IMR-90 (cell line): ENCODE measurements around the gene NCCRP1. TPM values are rescaled to one million over a fixed set of nuclear protein-coding genes. Genes with fewer than 3 reads are reported as not detected.
"Not testable (repeated sequence)": the region's sequence is repeated elsewhere in the genome, so short reads cannot be mapped to it uniquely, and the experiment has no call there.

ENCODE experiments used
- ATAC-seq: fragments of 200-7000 bp; cut with Tn5 transposase; 2 replicates; pipeline ENCODE4 v1.9.1; 2020; ENCODE audit warnings: low read depth, mild to moderate bottlenecking, moderate library complexity
- BruUV-seq: library from RNA; stranded (reverse); fragments of 400-500 nt; replicated peaks from 2 replicates; lab custom pipeline; 2021; lab: Mats Ljungman, UMichigan
- CTCF ChIA-PET: fragments of 300-600 bp; formaldehyde crosslinking; extraction: SDS; loops from one replicate; lab custom pipeline; 2021; ENCODE audit warnings: antibody characterized with exemption; lab: Yijun Ruan, JAX
- POLR2A ChIA-PET: fragments of 300-600 bp; sonication (Branson Sonifier 250); formaldehyde crosslinking; loops from one replicate; lab custom pipeline; 2022; ENCODE audit warnings: antibody characterized with exemption; ENCODE audit not compliant: unreplicated experiment; lab: Charles Lee
- DNase-seq: peaks from one replicate; pipeline ENCODE4 v3.0.0; 2013
- H2AFZ ChIP-seq: replicated peaks from 2 replicates; pipeline ENCODE3; 2013; ENCODE audit warnings: low read length, mild to moderate bottlenecking; ENCODE audit not compliant: poor library complexity
- H2AK5ac ChIP-seq: 2 replicates; pipeline ENCODE4 v1.6.1; 2013; ENCODE audit warnings: low read depth, low read length, inconsistent platforms
- H2AK9ac ChIP-seq: replicated peaks from 2 replicates; pipeline ENCODE3; 2013; ENCODE audit warnings: mild to moderate bottlenecking, low read depth, low read length, moderate library complexity; ENCODE audit not compliant: poor library complexity
- H2BK120ac ChIP-seq: 2 replicates; pipeline ENCODE4 v1.6.1; 2013; ENCODE audit warnings: low read depth, low read length, inconsistent platforms
- H2BK15ac ChIP-seq: 3 replicates; pipeline ENCODE4 v1.6.1; 2013; ENCODE audit warnings: low read depth, low read length, inconsistent platforms
- H2BK20ac ChIP-seq: 2 replicates; pipeline ENCODE4 v1.6.1; 2013; ENCODE audit warnings: low read depth, mild to moderate bottlenecking, inconsistent platforms, low read length, moderate library complexity
- H2BK5ac ChIP-seq: 2 replicates; pipeline ENCODE4 v1.6.1; 2013; ENCODE audit warnings: mild to moderate bottlenecking, low read depth, low read length, inconsistent platforms; ENCODE audit not compliant: poor library complexity, severe bottlenecking
- H3K14ac ChIP-seq: replicated peaks from 2 replicates; pipeline ENCODE4 v1.6.1; 2013; ENCODE audit warnings: low read depth, low read length, inconsistent platforms
- H3K18ac ChIP-seq: 2 replicates; pipeline ENCODE4 v1.6.1; 2013; ENCODE audit warnings: low read depth, low read length, control low read depth
- H3K23ac ChIP-seq: 2 replicates; pipeline ENCODE4 v1.6.1; 2013; ENCODE audit warnings: low read depth, low read length, inconsistent platforms
- H3K27ac ChIP-seq: 2 replicates; pipeline ENCODE4 v1.5.1; 2013; ENCODE audit warnings: mild to moderate bottlenecking, control low read depth, low read length; ENCODE audit not compliant: insufficient read depth
- H3K27me3 ChIP-seq: 2 replicates; pipeline ENCODE4 v1.6.1; 2013; ENCODE audit warnings: low read length; ENCODE audit not compliant: control insufficient read depth, insufficient read depth
- H3K36me3 ChIP-seq: 2 replicates; pipeline ENCODE4 v1.6.1; 2013; ENCODE audit warnings: low read length, mixed read lengths; ENCODE audit not compliant: control insufficient read depth, insufficient read depth
- H3K4ac ChIP-seq: 2 replicates; pipeline ENCODE4 v1.6.1; 2013; ENCODE audit warnings: low read depth, low read length, inconsistent platforms
- H3K4me1 ChIP-seq: 2 replicates; pipeline ENCODE4 v1.6.1; 2013; ENCODE audit warnings: low read length, mixed read lengths; ENCODE audit not compliant: control insufficient read depth, insufficient read depth
- H3K4me2 ChIP-seq: 2 replicates; pipeline ENCODE4 v1.6.1; 2013; ENCODE audit warnings: low read depth, mild to moderate bottlenecking, control low read depth, low read length, moderate library complexity
- H3K4me3 ChIP-seq: 2 replicates; pipeline ENCODE4 v1.5.1; 2013; ENCODE audit warnings: low read depth, mild to moderate bottlenecking, control low read depth, low read length, moderate library complexity; ENCODE audit not compliant: insufficient read depth
- H3K56ac ChIP-seq: 2 replicates; pipeline ENCODE4 v1.6.1; 2013; ENCODE audit warnings: low read length, inconsistent platforms; ENCODE audit not compliant: insufficient read depth; ENCODE audit errors: extremely low read depth
- H3K79me1 ChIP-seq, 2 experiments: 2 replicates each; pipeline ENCODE4 v1.6.1; 2013; ENCODE audit warnings: low read length in 2 of 2, inconsistent platforms in 1 of 2, low read depth in 1 of 2
- H3K9ac ChIP-seq: 2 replicates; pipeline ENCODE4 v1.6.1; 2013; ENCODE audit warnings: low read depth, low read length, control low read depth
- H3K9me1 ChIP-seq: 2 replicates; pipeline ENCODE4 v1.6.1; 2013; ENCODE audit warnings: low read length, inconsistent platforms; ENCODE audit not compliant: insufficient read depth
- H3K9me3 ChIP-seq: 2 replicates; pipeline ENCODE4 v1.6.1; 2013; ENCODE audit warnings: low read length; ENCODE audit not compliant: control insufficient read depth, insufficient read depth
- H4K20me1 ChIP-seq: 2 replicates; pipeline ENCODE4 v1.6.1; 2013; ENCODE audit warnings: low read length, inconsistent platforms; ENCODE audit not compliant: insufficient read depth
- H4K5ac ChIP-seq: 2 replicates; pipeline ENCODE4 v1.6.1; 2013; ENCODE audit warnings: mild to moderate bottlenecking, low read depth, low read length, control low read depth
- H4K8ac ChIP-seq, 2 experiments: 2 replicates each; pipeline ENCODE4 v1.6.1; 2013; ENCODE audit warnings: low read depth in 2 of 2, low read length in 2 of 2, control low read depth in 1 of 2, inconsistent platforms in 1 of 2
- H4K91ac ChIP-seq: 2 replicates; pipeline ENCODE4 v1.6.1; 2013; ENCODE audit warnings: low read depth, low read length, inconsistent platforms; ENCODE audit not compliant: insufficient read depth
- CTCF ChIP-seq: conservative IDR thresholded peaks from 2 replicates; pipeline ENCODE4 v1.5.1; 2012; ENCODE audit warnings: mild to moderate bottlenecking, low read depth, low read length, improper control_type of control experiment
- MAZ ChIP-seq: IDR thresholded peaks from 2 replicates; pipeline ENCODE4 v1.6.1; 2012; ENCODE audit warnings: low read depth, mild to moderate bottlenecking, low read length, improper control_type of control experiment, moderate library complexity, borderline replicate concordance
- POLR2A ChIP-seq: IDR thresholded peaks from 2 replicates; pipeline ENCODE4 v1.6.1; 2012; ENCODE audit warnings: mild to moderate bottlenecking, low read depth, low read length
- RFX5 ChIP-seq: IDR thresholded peaks from 2 replicates; pipeline ENCODE4 v1.8.0; 2012; ENCODE audit warnings: low read depth, mild to moderate bottlenecking, low read length, moderate library complexity
- SMC3 ChIP-seq: fragments of 150-350 bp; IDR thresholded peaks from 2 replicates; pipeline ENCODE4 v1.6.1; 2016; ENCODE audit warnings: low read depth, mild to moderate bottlenecking, antibody characterized with exemption, low read length, moderate library complexity
- WGBS, 2 experiments: methylation state at CpG; one replicate each; pipeline versions ENCODE4 v1.1.5 to v1.1.7; 2013; ENCODE audit warnings: missing lambda C conversion rate in 2 of 2; ENCODE audit not compliant: insufficient read length in 1 of 2; ENCODE audit errors: extremely low coverage in 2 of 2; 5-methylcytosine and 5-hydroxymethylcytosine counted together
- dilution Hi-C: fragments of 300-500 bp; cut with HindIII; formaldehyde crosslinking; loops from one replicate; pipeline ENCODE4 v1.14.3; 2018; ENCODE audit warnings: low sequenced_read_pairs; ENCODE audit not compliant: unreplicated experiment
- in situ Hi-C: fragments of 300-500 bp; cut with MboI; formaldehyde crosslinking; loops from 3 replicates; pipeline ENCODE4 v1.14.3; 2019; ENCODE audit warnings: low sequenced_read_pairs, inconsistent platforms, mixed read lengths
- intact Hi-C: fragments of 100-400 bp; cut with micrococcal nuclease; formaldehyde crosslinking; loops from 2 replicates; pipeline ENCODE4 v1.10.0; 2022
- polyA plus RNA-seq, 3 experiments: library from polyadenylated mRNA; depleted of rRNA; stranded (reverse); fragments of >200 nt; gene quantifications; 2 replicates each; pipeline ENCODE4 v1.2.3, GENCODE V29; 2012; ENCODE audit warnings: low replicate concordance in 1 of 3
- total RNA-seq: library from RNA; depleted of rRNA; stranded (reverse); fragments of >200 nt; gene quantifications from 2 replicates; pipeline ENCODE4 v1.2.3, GENCODE V29; 2012

Gene NCCRP1
- total and polyA plus RNA-seq, 2 of the 4 experiments (the other 2 are of a cell fraction), result not detected

GRCh38 chr19:39218230-39219007 is 21.7 kb downstream of the NCCRP1 start:
- Histone ChIP-seq H3K27me3 (peaks cover 20% of the 10 kb centered on the region), H3K4me3 (no peak overlapping the region), H3K23ac (no peak overlapping the region), H4K20me1 (no peaks in the 10 kb centered on the region), H3K18ac (no peak overlapping the region), H4K5ac (no peak overlapping the region), H2BK20ac (no peak overlapping the region), H2AK9ac (no peak overlapping the region), H2BK120ac (no peak overlapping the region), H2AFZ (no peak overlapping the region), H3K36me3 (no peaks in the 10 kb centered on the region), H3K14ac (no peak overlapping the region), H2BK5ac (no peak overlapping the region), H3K9me3 (peaks cover 5% of the 10 kb centered on the region), H2AK5ac (no peak overlapping the region), H3K4me2 (no peak overlapping the region), H3K9ac (no peak overlapping the region), H3K79me1 (no peaks in the 10 kb centered on the region), H3K27ac (no peak overlapping the region), H3K9me1 (no peaks in the 10 kb centered on the region), H4K91ac (no peak overlapping the region), H3K56ac (no peak overlapping the region), H2BK15ac (no peak overlapping the region), H3K4ac (no peak overlapping the region), H4K8ac (no peak overlapping the region), H3K4me1 (no peaks in the 10 kb centered on the region)
- ATAC-seq (no peak), DNase-seq (no peak)
- dilution Hi-C loops, result no loop called here
- 73% methylated on average over 6 of the region's 15 CpGs; no CpG with 5 or more reads in 1 of the 2 experiments for WGBS, 2 experiments
- in situ Hi-C loops, result loop anchor here (25.0 kb wide), 1 partner anchor 756 kb away; no protein-coding TSS in a partner anchor
- CTCF ChIA-PET, result no interaction called here
- POLR2A ChIA-PET, result no interaction called here
- TF ChIP-seq MAZ (no peak), RFX5 (no peak), CTCF (no peak), POLR2A (no peak), SMC3 (no peak)
- BruUV-seq, result no TSS peak
- intact Hi-C loops, result loop anchor here (10.0 kb wide), 1 partner anchor 66 kb away; no protein-coding TSS in a partner anchor

GRCh38 chr19:39219108-39219507 is 22.3 kb downstream of the NCCRP1 start:
- H3K4me2 ChIP-seq, H4K5ac ChIP-seq, H2BK15ac ChIP-seq, H2BK120ac ChIP-seq, H4K20me1 ChIP-seq, H3K56ac ChIP-seq, H3K18ac ChIP-seq, BruUV-seq, H3K9ac ChIP-seq, H2AFZ ChIP-seq, H3K9me3 ChIP-seq, ATAC-seq, H4K91ac ChIP-seq, H3K9me1 ChIP-seq, H2BK20ac ChIP-seq, H3K4ac ChIP-seq, H3K79me1 ChIP-seq, H3K4me3 ChIP-seq, H3K36me3 ChIP-seq, H2AK9ac ChIP-seq, CTCF ChIA-PET, H3K27ac ChIP-seq, H4K8ac ChIP-seq, POLR2A ChIA-PET, H3K23ac ChIP-seq, H3K4me1 ChIP-seq, H3K14ac ChIP-seq, H2BK5ac ChIP-seq, DNase-seq, dilution Hi-C loops, H2AK5ac ChIP-seq: not testable (repeated sequence)
- intact Hi-C loops, result loop anchor here (10.0 kb wide), 1 partner anchor 66 kb away; no protein-coding TSS in a partner anchor
- in situ Hi-C loops, result loop anchor here (25.0 kb wide), 1 partner anchor 757 kb away; no protein-coding TSS in a partner anchor
- no CpG with 5 or more reads among the region's 10 CpGs for WGBS, 2 experiments
- peaks cover 18% of the 10 kb centered on the region for H3K27me3 ChIP-seq
